HEK293 (cell line): ENCODE results near the gene PIP5K1C.

Experiments used
- CTCF ChIA-PET: fragments of 350-600 bp; formaldehyde crosslinking; extraction: SDS; loops from one replicate; lab custom pipeline; 2021; ENCODE audit warnings: antibody characterized with exemption; lab: Yijun Ruan, JAX
- POLR2A ChIA-PET: fragments of 300-600 bp; formaldehyde crosslinking; extraction: SDS; loops from one replicate; lab custom pipeline; 2020; ENCODE audit warnings: antibody characterized with exemption, inconsistent platforms; lab: Yijun Ruan, JAX
- H3K27ac ChIP-seq: fragments of 200-500 bp; sonication (Bioruptor generic); 2 replicates; pipeline ENCODE4 v1.5.1; 2014; ENCODE audit warnings: low read depth, low read length, control low read depth, inconsistent platforms; ENCODE audit errors: extremely low read depth
- H3K36me3 ChIP-seq, 2 experiments: fragments of 200-500 bp in 1 of 2; sonication (Bioruptor generic) in 1 of 2; 1 replicate in 1 of 2; 2 replicates in 1 of 2; pipeline ENCODE4 v1.5.1; 2014 to 2017; ENCODE audit warnings: inconsistent platforms in 2 of 2, low read length in 2 of 2; ENCODE audit not compliant: control insufficient read depth in 2 of 2, insufficient read depth in 1 of 2
- H3K4me1 ChIP-seq: fragments of 200-500 bp; sonication (Bioruptor generic); 2 replicates; pipeline ENCODE4 v1.5.1; 2014; ENCODE audit warnings: mild to moderate bottlenecking, low read length, inconsistent platforms; ENCODE audit not compliant: control insufficient read depth, insufficient read depth
- H3K4me3 ChIP-seq: 2 replicates; pipeline ENCODE4 v1.5.1; 2011; ENCODE audit warnings: low read depth, mild to moderate bottlenecking, control low read depth, low read length, moderate library complexity
- H3K9me3 ChIP-seq: fragments of 200-500 bp; sonication (Bioruptor generic); 2 replicates; pipeline ENCODE4 v1.5.1; 2014; ENCODE audit warnings: low read depth, low read length, inconsistent platforms; ENCODE audit not compliant: control insufficient read depth, insufficient read depth
- EGR2 ChIP-seq: fragments of 450-650 bp; formaldehyde crosslinking; IDR thresholded peaks from 2 replicates; pipeline ENCODE4 v1.5.1; 2016; ENCODE audit warnings: low read depth, missing biosample characterization, missing genetic modification characterization
- GLIS1 ChIP-seq: fragments of 450-650 bp; formaldehyde crosslinking; IDR thresholded peaks from 2 replicates; pipeline ENCODE4 v1.5.1; 2016; ENCODE audit warnings: missing biosample characterization, missing genetic modification characterization
- HOXC10 ChIP-seq: sonication (generic); formaldehyde crosslinking; IDR thresholded peaks from 2 replicates; pipeline ENCODE4 v1.8.1; 2023; ENCODE audit warnings: mild to moderate bottlenecking, missing genetic modification reagents
- ZFHX2 ChIP-seq: fragments of 450-650 bp; formaldehyde crosslinking; conservative IDR thresholded peaks from 2 replicates; pipeline ENCODE4 v1.5.1; 2016; ENCODE audit warnings: missing biosample characterization, missing genetic modification characterization
- ZNF140 ChIP-seq: fragments of 450-650 bp; formaldehyde crosslinking; IDR thresholded peaks from 2 replicates; pipeline ENCODE4 v1.5.1; 2016; ENCODE audit warnings: missing biosample characterization, missing genetic modification characterization
- ZNF2 ChIP-seq: fragments of 450-650 bp; formaldehyde crosslinking; IDR thresholded peaks from 2 replicates; pipeline ENCODE4 v1.5.1; 2016; ENCODE audit warnings: missing biosample characterization, missing genetic modification characterization
- ZNF23 ChIP-seq: fragments of 450-650 bp; formaldehyde crosslinking; IDR thresholded peaks from 2 replicates; pipeline ENCODE4 v1.5.1; 2016; ENCODE audit warnings: missing biosample characterization, missing genetic modification characterization, borderline replicate concordance
- ZNF341 ChIP-seq: fragments of 450-650 bp; formaldehyde crosslinking; IDR thresholded peaks from 2 replicates; pipeline ENCODE4; 2016; ENCODE audit warnings: low read depth, missing biosample characterization, missing genetic modification characterization
- ZNF561 ChIP-seq: fragments of 450-650 bp; IDR thresholded peaks from 2 replicates; pipeline ENCODE4 v1.5.1; 2018; ENCODE audit warnings: missing biosample characterization, missing genetic modification characterization, borderline replicate concordance
- ZNF600 ChIP-seq: fragments of 450-650 bp; formaldehyde crosslinking; IDR thresholded peaks from 2 replicates; pipeline ENCODE4 v1.5.1; 2016; ENCODE audit warnings: missing biosample characterization, missing genetic modification characterization
- ZNF664 ChIP-seq: fragments of 450-650 bp; formaldehyde crosslinking; IDR thresholded peaks from 2 replicates; pipeline ENCODE4 v1.5.1; 2016; ENCODE audit warnings: missing biosample characterization, missing genetic modification characterization
- ZNF677 ChIP-seq: fragments of 450-650 bp; IDR thresholded peaks from 2 replicates; pipeline ENCODE4 v1.5.0; 2018; ENCODE audit warnings: missing biosample characterization, mild to moderate bottlenecking, missing genetic modification characterization, moderate library complexity
- ZNF830 ChIP-seq: fragments of 450-650 bp; IDR thresholded peaks from 2 replicates; pipeline ENCODE4 v1.5.0; 2018; ENCODE audit warnings: missing biosample characterization, missing genetic modification characterization, low read depth, mild to moderate bottlenecking, moderate library complexity
- ZNF837 ChIP-seq: fragments of 450-650 bp; formaldehyde crosslinking; IDR thresholded peaks from 2 replicates; pipeline ENCODE4 v1.5.1; 2016; ENCODE audit warnings: missing biosample characterization, missing genetic modification characterization
- TF ChIP-seq, protein P1 (sequence below): fragments of 450-650 bp; formaldehyde crosslinking; IDR thresholded peaks from 2 replicates; pipeline ENCODE4 v1.5.1; 2016; ENCODE audit warnings: missing biosample characterization, missing genetic modification characterization
- TF ChIP-seq, protein P2 (sequence below): fragments of 450-650 bp; formaldehyde crosslinking; IDR thresholded peaks from 2 replicates; pipeline ENCODE4 v1.5.1; 2016; ENCODE audit warnings: missing biosample characterization, missing genetic modification characterization, borderline replicate concordance
- TF ChIP-seq, protein P3 (sequence below): fragments of 450-650 bp; formaldehyde crosslinking; IDR thresholded peaks from 2 replicates; pipeline ENCODE4 v1.5.1; 2016; ENCODE audit warnings: missing biosample characterization, missing genetic modification characterization
- TF ChIP-seq, protein P4 (sequence below): fragments of 450-650 bp; formaldehyde crosslinking; IDR thresholded peaks from 2 replicates; pipeline ENCODE4 v1.5.1; 2016; ENCODE audit warnings: missing biosample characterization, missing genetic modification characterization

Gene PIP5K1C

DNA sequence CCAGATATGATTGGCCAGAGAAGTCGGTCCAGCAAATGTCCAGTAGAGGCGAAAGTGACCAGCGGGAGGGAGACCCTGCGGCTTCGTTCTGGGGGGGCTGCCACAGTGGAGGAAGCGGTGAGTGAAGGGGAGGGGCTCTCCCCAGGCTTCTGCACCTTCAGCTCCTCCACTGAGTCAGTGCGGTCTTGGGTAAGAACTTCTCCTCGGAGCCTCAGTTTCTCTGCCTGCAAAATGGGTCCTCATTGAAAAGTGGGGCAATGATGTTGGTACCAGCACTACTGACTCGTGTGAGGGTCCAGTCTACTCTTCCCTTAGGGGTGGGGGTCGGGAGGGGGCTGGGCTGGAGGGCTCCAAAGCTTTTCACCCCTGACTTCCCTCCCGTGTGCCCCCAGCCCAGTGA lies 110.8 kb downstream of the PIP5K1C start (continued):
- TF ChIP-seq ZNF561 (tag by site-specific recombination) = no peak

DNA sequence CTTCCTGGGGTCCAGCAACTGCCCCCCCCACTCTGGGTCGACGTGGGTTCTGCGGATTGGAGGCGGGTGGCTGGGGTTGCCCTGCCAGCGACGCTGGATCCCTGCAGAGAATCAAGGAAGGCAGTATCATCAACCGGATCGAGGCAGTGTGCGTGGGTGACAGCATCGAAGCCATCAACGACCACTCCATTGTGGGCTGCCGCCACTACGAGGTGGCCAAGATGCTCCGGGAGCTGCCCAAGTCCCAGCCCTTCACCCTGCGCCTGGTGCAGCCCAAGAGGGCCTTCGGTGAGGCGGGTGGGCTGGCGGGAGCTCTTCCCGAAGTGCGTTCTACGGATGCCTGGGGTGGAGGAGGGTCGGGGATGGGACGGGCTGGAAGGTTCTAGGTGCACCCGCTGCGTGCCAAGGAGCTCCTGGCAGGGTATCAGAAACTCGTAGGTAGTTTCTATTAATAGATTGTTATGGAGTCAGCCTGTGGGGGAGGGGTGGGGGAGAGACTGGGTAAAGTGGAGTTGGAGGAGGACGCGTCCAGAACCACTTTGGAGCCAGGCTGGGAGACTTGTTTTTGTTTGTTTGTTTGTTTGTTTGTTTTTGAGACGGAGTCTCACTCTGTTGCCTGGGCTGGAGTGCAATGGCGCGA lies 113.4 kb downstream of the PIP5K1C start:
- no peaks in the 10 kb centered on the region for H3K4me1 ChIP-seq
- no peaks in the 10 kb centered on the region for H3K36me3 ChIP-seq
- no peak for TF ChIP-seq ZNF677 (tag by site-specific recombination)
- TF ChIP-seq ZNF600 (tag by site-specific recombination) = peak; percentile 36
- peak; percentile 30; the same call in 1 of the 2 replicates for TF ChIP-seq ZFHX2 (tag by site-specific recombination)
- POLR2A ChIA-PET = interaction anchor here (0.9 kb wide), 1 partner anchor 250 kb away, joined by 3 read pairs; no protein-coding TSS in a partner anchor
- H3K4me3 ChIP-seq = no peak overlapping the region
- no peak overlapping the region for H3K27ac ChIP-seq
- CTCF ChIA-PET = interaction anchor here (0.8 to 1.8 kb wide), 4 partner anchors 11 to 85 kb away, joined by 3 to 6 read pairs (median 4); partner anchors contain the start of gene HMG20B
- no peaks in the 10 kb centered on the region for H3K9me3 ChIP-seq

DNA sequence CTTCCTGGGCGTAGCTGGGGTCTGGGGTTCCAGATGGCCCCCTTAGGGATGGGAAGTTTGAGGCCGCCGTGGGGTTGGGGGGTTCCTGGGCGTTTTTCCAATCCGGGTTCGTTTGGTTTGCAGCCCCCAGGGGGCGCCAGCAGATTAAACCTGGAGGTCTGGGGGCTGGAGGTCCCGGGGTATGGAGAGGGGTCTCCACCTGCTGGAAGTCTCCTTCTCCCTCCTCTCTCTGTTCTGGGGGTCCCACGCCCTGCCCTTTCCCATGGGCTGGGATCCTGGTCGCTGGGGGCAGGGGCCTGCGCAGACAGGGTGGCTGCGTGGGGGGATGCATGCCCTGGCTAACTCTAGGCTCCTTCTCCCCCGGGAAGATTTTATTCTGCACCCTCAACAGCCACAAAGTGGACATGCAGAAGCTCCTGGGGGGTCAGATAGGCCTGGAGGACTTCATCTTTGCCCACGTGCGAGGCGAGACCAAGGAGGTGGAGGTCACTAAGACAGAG lies 114.1 kb downstream of the PIP5K1C start:
- ChIA-PET CTCF (interaction anchor here (0.7 to 1.8 kb wide), 8 partner anchors 10 to 200 kb away, joined by 3 to 6 read pairs (median 3); partner anchors contain the start of gene HMG20B), POLR2A (interaction anchor here (2.2 kb wide), 1 partner anchor 12 kb away, joined by 13 read pairs; no protein-coding TSS in a partner anchor)
- Histone ChIP-seq H3K9me3 (no peaks in the 10 kb centered on the region), H3K4me1 (no peaks in the 10 kb centered on the region), H3K27ac (no peak overlapping the region), H3K4me3 (no peak overlapping the region), H3K36me3 (no peaks in the 10 kb centered on the region)
- TF ChIP-seq ZNF837 (tag by site-specific recombination) = no peak
- no peak for TF ChIP-seq ZNF2 (tag by site-specific recombination)
- TF ChIP-seq EGR2 (tag by site-specific recombination) = no peak
- no peak for TF ChIP-seq ZNF23 (tag by site-specific recombination)
- TF ChIP-seq ZNF664 (tag by site-specific recombination) = no peak
- no peak for TF ChIP-seq ZNF140 (tag by site-specific recombination)
- TF ChIP-seq, protein P1, sequence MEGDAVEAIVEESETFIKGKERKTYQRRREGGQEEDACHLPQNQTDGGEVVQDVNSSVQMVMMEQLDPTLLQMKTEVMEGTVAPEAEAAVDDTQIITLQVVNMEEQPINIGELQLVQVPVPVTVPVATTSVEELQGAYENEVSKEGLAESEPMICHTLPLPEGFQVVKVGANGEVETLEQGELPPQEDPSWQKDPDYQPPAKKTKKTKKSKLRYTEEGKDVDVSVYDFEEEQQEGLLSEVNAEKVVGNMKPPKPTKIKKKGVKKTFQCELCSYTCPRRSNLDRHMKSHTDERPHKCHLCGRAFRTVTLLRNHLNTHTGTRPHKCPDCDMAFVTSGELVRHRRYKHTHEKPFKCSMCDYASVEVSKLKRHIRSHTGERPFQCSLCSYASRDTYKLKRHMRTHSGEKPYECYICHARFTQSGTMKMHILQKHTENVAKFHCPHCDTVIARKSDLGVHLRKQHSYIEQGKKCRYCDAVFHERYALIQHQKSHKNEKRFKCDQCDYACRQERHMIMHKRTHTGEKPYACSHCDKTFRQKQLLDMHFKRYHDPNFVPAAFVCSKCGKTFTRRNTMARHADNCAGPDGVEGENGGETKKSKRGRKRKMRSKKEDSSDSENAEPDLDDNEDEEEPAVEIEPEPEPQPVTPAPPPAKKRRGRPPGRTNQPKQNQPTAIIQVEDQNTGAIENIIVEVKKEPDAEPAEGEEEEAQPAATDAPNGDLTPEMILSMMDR (tag by site-specific recombination) = peak; percentile 31; the same call in 1 of the 2 replicates
- no peak for TF ChIP-seq ZNF341
- TF ChIP-seq, protein P2, sequence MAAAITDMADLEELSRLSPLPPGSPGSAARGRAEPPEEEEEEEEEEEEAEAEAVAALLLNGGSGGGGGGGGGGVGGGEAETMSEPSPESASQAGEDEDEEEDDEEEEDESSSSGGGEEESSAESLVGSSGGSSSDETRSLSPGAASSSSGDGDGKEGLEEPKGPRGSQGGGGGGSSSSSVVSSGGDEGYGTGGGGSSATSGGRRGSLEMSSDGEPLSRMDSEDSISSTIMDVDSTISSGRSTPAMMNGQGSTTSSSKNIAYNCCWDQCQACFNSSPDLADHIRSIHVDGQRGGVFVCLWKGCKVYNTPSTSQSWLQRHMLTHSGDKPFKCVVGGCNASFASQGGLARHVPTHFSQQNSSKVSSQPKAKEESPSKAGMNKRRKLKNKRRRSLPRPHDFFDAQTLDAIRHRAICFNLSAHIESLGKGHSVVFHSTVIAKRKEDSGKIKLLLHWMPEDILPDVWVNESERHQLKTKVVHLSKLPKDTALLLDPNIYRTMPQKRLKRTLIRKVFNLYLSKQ (tag by site-specific recombination) = no peak
- TF ChIP-seq, protein P3, sequence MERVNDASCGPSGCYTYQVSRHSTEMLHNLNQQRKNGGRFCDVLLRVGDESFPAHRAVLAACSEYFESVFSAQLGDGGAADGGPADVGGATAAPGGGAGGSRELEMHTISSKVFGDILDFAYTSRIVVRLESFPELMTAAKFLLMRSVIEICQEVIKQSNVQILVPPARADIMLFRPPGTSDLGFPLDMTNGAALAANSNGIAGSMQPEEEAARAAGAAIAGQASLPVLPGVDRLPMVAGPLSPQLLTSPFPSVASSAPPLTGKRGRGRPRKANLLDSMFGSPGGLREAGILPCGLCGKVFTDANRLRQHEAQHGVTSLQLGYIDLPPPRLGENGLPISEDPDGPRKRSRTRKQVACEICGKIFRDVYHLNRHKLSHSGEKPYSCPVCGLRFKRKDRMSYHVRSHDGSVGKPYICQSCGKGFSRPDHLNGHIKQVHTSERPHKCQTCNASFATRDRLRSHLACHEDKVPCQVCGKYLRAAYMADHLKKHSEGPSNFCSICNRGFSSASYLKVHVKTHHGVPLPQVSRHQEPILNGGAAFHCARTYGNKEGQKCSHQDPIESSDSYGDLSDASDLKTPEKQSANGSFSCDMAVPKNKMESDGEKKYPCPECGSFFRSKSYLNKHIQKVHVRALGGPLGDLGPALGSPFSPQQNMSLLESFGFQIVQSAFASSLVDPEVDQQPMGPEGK (tag by site-specific recombination) = peak; percentile 34; the same call in 1 of the 2 replicates
- TF ChIP-seq HOXC10 (CRISPR knock-in tag) = no peak
- TF ChIP-seq ZNF830 = no peak
- TF ChIP-seq, protein P4, sequence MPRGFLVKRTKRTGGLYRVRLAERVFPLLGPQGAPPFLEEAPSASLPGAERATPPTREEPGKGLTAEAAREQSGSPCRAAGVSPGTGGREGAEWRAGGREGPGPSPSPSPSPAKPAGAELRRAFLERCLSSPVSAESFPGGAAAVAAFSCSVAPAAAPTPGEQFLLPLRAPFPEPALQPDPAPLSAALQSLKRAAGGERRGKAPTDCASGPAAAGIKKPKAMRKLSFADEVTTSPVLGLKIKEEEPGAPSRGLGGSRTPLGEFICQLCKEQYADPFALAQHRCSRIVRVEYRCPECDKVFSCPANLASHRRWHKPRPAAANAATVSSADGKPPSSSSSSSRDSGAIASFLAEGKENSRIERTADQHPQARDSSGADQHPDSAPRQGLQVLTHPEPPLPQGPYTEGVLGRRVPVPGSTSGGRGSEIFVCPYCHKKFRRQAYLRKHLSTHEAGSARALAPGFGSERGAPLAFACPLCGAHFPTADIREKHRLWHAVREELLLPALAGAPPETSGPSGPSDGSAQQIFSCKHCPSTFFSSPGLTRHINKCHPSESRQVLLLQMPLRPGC (tag by site-specific recombination) = no peak
- TF ChIP-seq GLIS1 = no peak
